Right cardiac atrium (tissue), 5 donors: ENCODE measurements around the gene PTRH1. TPM values are rescaled to one million over a fixed set of nuclear protein-coding genes. Genes with fewer than 3 reads are reported as not detected.
"Not testable (repeated sequence)": the region's sequence is repeated elsewhere in the genome, so short reads cannot be mapped to it uniquely, and the experiment has no call there.

Experiments used
- ATAC-seq, 2 donors: fragments of 200-7000 bp; cut with Tn5 transposase; one replicate each; pipeline versions ENCODE4 v1.8.0 to v1.9.1; 2020; ENCODE audit warnings: moderate library complexity in 2 of 2, mild to moderate bottlenecking in 1 of 2
- DNase-seq, 3 donors: peaks; one replicate each; pipeline ENCODE4 v3.0.0-alpha.2; 2020
- H3K27ac ChIP-seq: one replicate; pipeline ENCODE4 v1.5.1; 2013; ENCODE audit warnings: mild to moderate bottlenecking, low read length, control low read depth, moderate library complexity
- H3K27me3 ChIP-seq: one replicate; pipeline ENCODE4 v1.6.1; 2013; ENCODE audit not compliant: control insufficient read depth, insufficient read depth
- H3K4me1 ChIP-seq: one replicate; pipeline ENCODE4 v1.6.1; 2013; ENCODE audit warnings: low read length; ENCODE audit not compliant: control insufficient read depth, insufficient read depth
- H3K4me3 ChIP-seq: one replicate; pipeline ENCODE4 v1.5.1; 2013; ENCODE audit warnings: low read length, control low read depth
- H3K9me3 ChIP-seq: one replicate; pipeline ENCODE4 v1.6.1; 2013; ENCODE audit warnings: low read length; ENCODE audit not compliant: control insufficient read depth
- WGBS: extraction: QIAGEN DNeasy Blood & Tissue Kit; methylation state at CpG from one replicate; pipeline ENCODE4 v1.1.7; 2013; 5-methylcytosine and 5-hydroxymethylcytosine counted together
- intact Hi-C, 4 donors: fragments of 100-400 bp; cut with DNase I; formaldehyde crosslinking; loops; one replicate each; pipeline versions ENCODE4 v1.11.0 to v1.14.0; 2022 to 2023
- long read RNA-seq, 4 donors: library from polyadenylated mRNA; unstranded; transcript quantifications; one replicate each; pipeline ENCODE4 v2.0.0, GENCODE V29; 2020 to 2021
- polyA plus RNA-seq: library from polyadenylated mRNA; stranded (reverse); fragments of 200-250 nt; gene quantifications from one replicate; pipeline ENCODE4 v1.2.3, GENCODE V29; 2013
- total RNA-seq, 4 donors: library from RNA; stranded (reverse); fragmentation: NEBNext Ultra II Directional; extraction: Animal tissue kit (Norgen Biotek cat#: 25700); gene quantifications; one replicate each; pipeline ENCODE4 v1.2.1, GENCODE V29; 2021
- donor health status: healthy with polysubstance abuse.
- donor health status: DM: no; HTN: yes; CAD: no.
- donor health status: DM: no; HTN: no; CAD: no.
- donor health status: DM: no; HTN: yes; CAD: no; lungs with severe emphysema.
- donor health status: DM: yes; HTN: yes; CAD: no.

The PTRH1 gene
- total RNA-seq (10 to 100 TPM in 3 of 4 donors, 1 to 10 TPM in 1; 8.7 to 15.0 (median 11.6) TPM), polyA plus RNA-seq (16.3 TPM)
- long read RNA-seq, donor 1, transcript PTRH1-208 (5 exons, 814 nt): major isoform, 10 of 13 reads
- long read RNA-seq, donor 1, partial matches to known transcripts: 1 of 13 reads
- long read RNA-seq, donor 1, other reads (novel, unspliced or antisense): 1 of 13 reads
- long read RNA-seq, donor 2, transcript PTRH1-208 (5 exons, 814 nt): major isoform, 6 of 9 reads
- long read RNA-seq, donor 2, partial matches to known transcripts: 0 of 9 reads
- long read RNA-seq, donor 2, other reads (novel, unspliced or antisense): 0 of 9 reads
- long read RNA-seq, donor 3, transcript PTRH1-208 (5 exons, 814 nt): major isoform, 13 of 24 reads
- long read RNA-seq, donor 3, partial matches to known transcripts: 5 of 24 reads
- long read RNA-seq, donor 3, other reads (novel, unspliced or antisense): 5 of 24 reads
- long read RNA-seq, donor 4, transcript PTRH1-208 (5 exons, 814 nt): major isoform, 5 of 8 reads
- long read RNA-seq, donor 4, partial matches to known transcripts: 1 of 8 reads
- long read RNA-seq, donor 4, other reads (novel, unspliced or antisense): 0 of 8 reads

- whole genome bisulfite sequencing: 2% methylated on average over 65 of the region's 65 CpGs
- Histone ChIP-seq H3K9me3 (no peaks in the 10 kb centered on the region), H3K27me3 (no peaks in the 10 kb centered on the region), H3K4me3 (peak within 1 kb of the TSS; percentile 54), H3K27ac (peak within 1 kb of the TSS; percentile 49), H3K4me1 (no peaks in the 10 kb centered on the region)
- ATAC-seq (peak; percentile 96 to 97), DNase-seq (peak; percentile 98 to 99 (median 99))
- intact Hi-C loops: loop anchor here in 2 of 4 donors (5.0 kb wide), 2 partner anchors 103 to 108 kb away; partner anchors contain the start of gene STXBP1 (in 1 of the 2)
Observed at GRCh38 chr9:127715470-127716337, at the start of gene PTRH1, which contains the start of gene TTC16. TSS of gene PTRH1 (minus strand) at chr9:127715663. CDS start at chr9:127715639, 24 bp downstream. TSS of gene TTC16 (plus strand) at chr9:127716079. CDS start at chr9:127716146, 67 bp downstream.

- WGBS: 30% methylated on average over 7 of the region's 7 CpGs
- H3K4me3 ChIP-seq: no peak overlapping the region
- no peaks in the 10 kb centered on the region for H3K9me3 ChIP-seq
- H3K27ac ChIP-seq: peak overlapping the region; percentile 86
- peaks cover 4% of the 10 kb centered on the region for H3K4me1 ChIP-seq
- peak; percentile 81 to 85 (median 81) for DNase-seq
- no peaks in the 10 kb centered on the region for H3K27me3 ChIP-seq
- intact Hi-C loops: no loop called here
- peak; percentile 78 to 82 for ATAC-seq
Observed at GRCh38 chr9:127763918-127764384, 48.5 kb upstream of the PTRH1 start.

GRCh38 chr9:127762111-127762676, 46.7 kb upstream of the PTRH1 start:
- peak; percentile 75 to 86 (median 86) for DNase-seq
- intact Hi-C loops: no loop called here
- ATAC-seq: peak; percentile 80 to 85
- Histone ChIP-seq H3K4me1 (peaks cover 4% of the 10 kb centered on the region), H3K27ac (peak overlapping the region; percentile 87), H3K27me3 (no peaks in the 10 kb centered on the region), H3K4me3 (peak overlapping the region; percentile 36), H3K9me3 (no peaks in the 10 kb centered on the region)
- WGBS: 32% methylated on average over 16 of the region's 16 CpGs

GRCh38 chr9:127761491-127761956, 46.1 kb upstream of the PTRH1 start:
- Histone ChIP-seq H3K4me3 (peak overlapping the region; percentile 36), H3K27me3 (no peaks in the 10 kb centered on the region), H3K9me3 (no peaks in the 10 kb centered on the region), H3K4me1 (peaks cover 2% of the 10 kb centered on the region), H3K27ac (peak overlapping the region; percentile 87)
- ATAC-seq (peak in 1 of 2 donors; percentile 26), DNase-seq (peak in 1 of 3 donors; percentile 50)
- WGBS: 52% methylated on average over 5 of the region's 5 CpGs
- intact Hi-C loops: no loop called here

- Histone ChIP-seq H3K9me3 (no peaks in the 10 kb centered on the region), H3K4me3 (peak overlapping the region; percentile 9), H3K27me3 (no peaks in the 10 kb centered on the region), H3K4me1 (peaks cover 2% of the 10 kb centered on the region), H3K27ac (peak overlapping the region; percentile 87)
- ATAC-seq (no peak), DNase-seq (peak in 1 of 3 donors; percentile 47)
- WGBS: 73% methylated on average over 5 of the region's 5 CpGs
- intact Hi-C loops: no loop called here
Observed at GRCh38 chr9:127761061-127761460, 45.6 kb upstream of the PTRH1 start.

GRCh38 chr9:127758843-127759242, 43.4 kb upstream of the PTRH1 start:
- no peaks in the 10 kb centered on the region for H3K27me3 ChIP-seq
- no peak overlapping the region for H3K27ac ChIP-seq
- H3K4me3 ChIP-seq: no peak overlapping the region
- intact Hi-C loops: no loop called here
- H3K9me3 ChIP-seq: no peaks in the 10 kb centered on the region
- ATAC-seq (no peak), DNase-seq (peak in 1 of 3 donors; percentile 28)
- WGBS: 71% methylated on average over 5 of the region's 5 CpGs
- peaks cover 2% of the 10 kb centered on the region for H3K4me1 ChIP-seq

- intact Hi-C loops, H3K27me3 ChIP-seq, ATAC-seq, H3K9me3 ChIP-seq, H3K27ac ChIP-seq, H3K4me3 ChIP-seq, H3K4me1 ChIP-seq: not testable (repeated sequence)
- WGBS: 77% methylated on average over 11 of the region's 11 CpGs
- DNase-seq: peak in 1 of 3 donors; percentile 11
Observed at GRCh38 chr9:127756776-127757175, 41.3 kb upstream of the PTRH1 start.

GRCh38 chr9:127756233-127756632, 40.8 kb upstream of the PTRH1 start:
- 90% methylated on average over 3 of the region's 3 CpGs for WGBS
- no peak for ATAC-seq
- Histone ChIP-seq H3K27me3 (no peaks in the 10 kb centered on the region), H3K4me1 (no peaks in the 10 kb centered on the region), H3K9me3 (no peaks in the 10 kb centered on the region), H3K4me3 (no peak overlapping the region), H3K27ac (no peak overlapping the region)
- peak in 1 of 3 donors; percentile 2 for DNase-seq
- intact Hi-C loops: no loop called here

GRCh38 chr9:127755061-127756060, 39.9 kb upstream of the PTRH1 start:
- peak in 1 of 3 donors; percentile 57 for DNase-seq
- 19% methylated on average over 60 of the region's 61 CpGs for WGBS
- intact Hi-C loops: no loop called here

More at GRCh38 chr9:127755061-127756060, 39.9 kb upstream of the PTRH1 start:
- no peaks in the 10 kb centered on the region for H3K9me3 ChIP-seq
- no peaks in the 10 kb centered on the region for H3K4me1 ChIP-seq
- ATAC-seq: peak; percentile 48 to 70
- H3K27me3 ChIP-seq: no peaks in the 10 kb centered on the region
- no peak overlapping the region for H3K27ac ChIP-seq
- H3K4me3 ChIP-seq: peak overlapping the region; percentile 32
